GM18858 (cell line): ENCODE data around the gene NDUFB3.
"Not testable (repeated sequence)": the region's sequence is repeated elsewhere in the genome, so short reads cannot be mapped to it uniquely, and the experiment has no call there.

Experiments
- ATAC-seq: cut with Tn5 transposase; IDR thresholded peaks from one replicate; pipeline ENCODE4 v1.9.1; 2021; ENCODE audit not compliant: unreplicated experiment

The NDUFB3 gene

DNA sequence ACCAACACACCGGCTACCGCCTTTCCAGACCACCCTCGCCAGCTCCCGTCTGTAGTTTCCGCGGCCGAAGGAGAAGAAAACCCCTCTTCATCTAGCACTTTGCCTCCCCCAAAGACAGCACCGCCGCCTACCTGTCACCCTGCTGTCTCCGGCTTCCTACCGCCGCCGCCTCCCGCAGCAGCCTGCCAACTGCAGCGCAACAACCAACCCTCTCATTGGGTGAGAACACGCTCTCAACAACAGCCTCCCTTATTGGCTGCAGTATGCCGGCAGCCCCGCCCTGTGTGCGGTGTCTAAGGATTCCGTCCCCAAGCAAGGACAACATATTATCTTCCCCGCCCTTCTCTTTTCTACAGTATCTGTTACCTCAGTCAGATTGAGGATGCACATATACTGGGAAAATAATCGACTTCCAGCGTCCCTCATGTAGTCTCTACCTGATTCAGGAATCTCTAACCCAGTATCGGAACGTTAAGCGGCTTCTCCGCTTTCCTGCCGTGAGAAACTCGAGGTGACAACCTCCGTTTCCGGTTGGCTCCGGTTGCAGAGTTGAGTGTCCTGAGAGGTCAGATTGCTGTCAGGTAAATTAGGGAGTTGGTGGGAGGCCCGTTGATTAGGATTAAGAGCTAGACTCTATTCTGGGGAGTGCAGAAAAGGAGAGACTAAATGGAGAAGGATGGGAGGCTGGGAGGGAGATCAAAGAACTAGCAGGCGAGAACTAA is at the start of gene NDUFB3, which contains the start of gene HYCC2:
NDUFB3 (plus strand) TSS at position 523 of the 722 bp plus-strand sequence. CDS start 6,882 bp downstream, outside the sequence.
HYCC2 (minus strand) TSS at position 193 of the 722 bp plus-strand sequence. CDS start 47,662 bp downstream, outside the sequence.
- peak; percentile 94 for ATAC-seq

DNA sequence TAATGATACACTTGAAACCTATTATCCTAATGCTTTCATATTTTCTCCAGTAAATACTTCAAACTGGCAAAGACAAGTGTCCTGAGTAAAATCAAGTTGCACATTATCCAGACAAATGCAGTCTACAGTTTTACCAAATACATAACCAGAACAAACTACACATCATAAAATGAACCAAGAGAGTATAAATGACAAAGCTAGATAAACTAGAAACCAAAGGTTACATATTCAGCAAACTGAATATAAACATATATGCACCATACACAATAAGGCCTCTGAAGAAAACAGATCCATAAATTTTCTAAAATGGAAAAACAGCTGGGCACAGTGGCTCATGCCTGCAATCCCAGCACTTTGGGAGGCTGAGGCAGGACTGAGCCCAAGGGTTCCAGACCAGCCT is 47.3 kb upstream of the NDUFB3 start:
- ATAC-seq, result no peak

GRCh38 chr2:201034355-201034754 is 37.4 kb upstream of the NDUFB3 start:
- ATAC-seq, result not testable (repeated sequence)

GRCh38 chr2:201038361-201038760 is 33.4 kb upstream of the NDUFB3 start:
- ATAC-seq, result not testable (repeated sequence)

DNA sequence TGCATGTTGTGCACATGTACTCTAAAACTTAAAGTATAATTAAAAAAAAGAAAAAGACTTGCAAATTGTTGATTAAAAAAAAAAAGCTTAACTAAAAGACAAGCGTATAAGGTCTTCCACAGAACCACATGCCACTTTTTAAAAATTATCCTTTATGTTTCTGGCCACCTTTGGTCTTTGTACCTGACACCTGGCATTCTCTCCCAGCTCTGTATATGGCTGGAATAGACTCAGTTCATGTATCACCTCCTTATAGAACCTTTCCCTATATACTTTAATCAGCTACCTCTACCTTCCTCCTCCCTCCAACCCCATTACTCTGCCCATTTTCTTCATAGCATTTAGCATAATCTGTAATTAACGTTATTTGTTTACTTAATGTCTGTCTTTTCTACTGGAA is 32.9 kb upstream of the NDUFB3 start:
- no peak for ATAC-seq

- ATAC-seq, result no peak
Measured at GRCh38 chr2:201040867-201041628, 30.8 kb upstream of the NDUFB3 start.

DNA sequence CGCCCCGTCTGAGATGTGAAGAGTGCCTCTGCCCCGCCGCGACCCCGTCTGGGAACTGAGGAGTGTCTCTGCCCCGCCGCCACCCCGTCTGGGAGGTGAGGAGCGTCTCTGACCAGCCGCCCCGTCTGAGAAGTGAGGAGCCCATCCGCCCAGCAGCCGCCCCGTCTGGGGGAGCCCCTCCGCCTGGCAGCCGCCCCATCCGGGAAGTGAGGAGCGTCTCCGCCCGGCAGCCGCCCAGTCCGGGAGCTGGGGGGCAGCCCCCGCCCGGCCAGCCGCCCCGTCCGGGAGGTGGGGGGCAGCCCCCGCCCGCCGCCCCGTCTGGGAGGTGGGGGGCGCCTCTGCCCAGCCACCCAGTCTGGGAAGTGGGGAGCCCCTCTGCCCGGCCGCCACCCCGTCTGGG is 29.4 kb upstream of the NDUFB3 start:
- not testable (repeated sequence) for ATAC-seq

DNA sequence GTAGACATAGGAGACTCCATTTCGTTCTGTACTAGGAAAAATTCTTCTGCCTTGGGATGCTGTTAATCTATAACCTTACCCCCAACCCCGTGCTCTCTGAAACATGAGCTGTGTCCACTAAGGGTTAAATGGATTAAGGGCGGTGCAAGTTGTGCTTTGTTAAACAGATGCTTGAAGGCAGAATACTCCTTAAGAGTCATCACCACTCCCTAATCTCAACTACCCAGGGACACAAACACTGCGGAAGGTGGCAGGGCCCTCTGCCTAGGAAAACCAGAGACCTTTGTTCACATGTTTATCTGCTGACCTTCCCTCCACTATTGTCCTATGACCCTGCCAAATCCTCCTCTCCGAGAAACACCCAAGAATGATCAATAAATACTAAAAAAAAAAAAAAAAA is 28.8 kb upstream of the NDUFB3 start:
- not testable (repeated sequence) for ATAC-seq

- no peak for ATAC-seq
Measured at GRCh38 chr2:201046881-201047280, 24.9 kb upstream of the NDUFB3 start.

- ATAC-seq, result no peak
Measured at GRCh38 chr2:201049455-201049854, 22.3 kb upstream of the NDUFB3 start.

- no peak for ATAC-seq
Measured at GRCh38 chr2:201057087-201057521, 14.7 kb upstream of the NDUFB3 start.

DNA sequence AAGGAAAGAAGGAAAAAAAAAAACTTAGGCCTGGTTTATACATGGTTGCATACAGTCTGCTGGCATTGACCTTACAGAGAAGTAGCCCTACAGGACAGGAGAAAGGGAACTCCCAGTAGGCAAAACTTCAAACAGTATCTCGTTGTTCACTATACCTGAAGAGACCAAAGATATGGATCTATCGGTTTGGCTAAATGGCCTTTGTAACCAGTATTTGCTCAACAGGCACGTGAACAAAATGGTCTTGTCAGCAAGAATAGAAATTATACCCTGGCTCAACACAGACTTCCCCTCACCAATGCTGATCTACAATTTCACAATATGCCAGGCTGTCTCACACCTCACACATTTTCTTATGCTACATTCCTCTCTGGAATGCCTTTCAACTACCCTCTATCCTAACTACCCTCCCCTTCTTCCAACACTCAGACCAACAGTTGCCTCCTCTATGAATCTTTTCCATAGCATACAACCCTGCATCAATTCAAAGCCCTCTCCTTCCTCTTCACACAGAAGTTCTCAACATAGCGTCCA is 14.0 kb upstream of the NDUFB3 start:
- ATAC-seq, result no peak

DNA sequence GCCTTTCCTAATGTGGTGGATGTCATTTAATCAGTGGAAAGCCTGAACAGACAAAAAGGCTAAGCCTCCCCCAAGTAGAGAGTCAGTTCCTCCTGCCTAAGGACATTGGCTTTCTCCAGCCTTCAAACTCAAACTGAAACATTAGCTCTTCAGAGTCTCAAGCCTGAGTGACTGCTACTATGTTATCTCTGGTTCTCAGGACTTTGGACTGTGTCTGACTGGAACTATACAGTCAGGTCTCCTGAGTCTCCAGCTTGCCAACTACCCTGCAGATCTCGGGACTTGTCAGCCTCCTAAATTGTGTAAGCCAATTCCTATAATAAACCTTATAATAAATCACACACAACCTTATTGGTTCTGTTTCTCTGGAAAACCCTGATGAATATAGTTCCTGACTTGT is 12.9 kb upstream of the NDUFB3 start:
- no peak for ATAC-seq

GRCh38 chr2:201059961-201060755 is 11.6 kb upstream of the NDUFB3 start:
- no peak for ATAC-seq

DNA sequence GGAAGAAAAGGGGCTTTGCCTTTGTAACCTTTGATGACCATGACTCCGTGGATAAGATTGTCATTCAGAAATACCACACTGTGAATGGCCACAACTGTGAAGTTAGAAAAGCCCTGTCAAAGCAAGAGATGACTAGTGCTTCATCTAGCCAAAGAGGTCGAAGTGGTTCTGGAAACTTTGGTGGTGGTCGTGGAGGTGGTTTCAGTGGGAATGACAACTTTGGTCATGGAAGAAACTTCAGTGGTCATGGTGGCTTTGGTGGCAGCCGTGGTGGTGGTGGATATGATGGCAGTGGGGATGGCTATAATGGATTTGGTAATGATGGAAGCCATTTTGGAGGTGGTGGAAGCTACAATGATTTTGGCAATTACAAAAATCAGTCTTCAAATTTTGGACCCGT is 8.3 kb upstream of the NDUFB3 start:
- not testable (repeated sequence) for ATAC-seq

DNA sequence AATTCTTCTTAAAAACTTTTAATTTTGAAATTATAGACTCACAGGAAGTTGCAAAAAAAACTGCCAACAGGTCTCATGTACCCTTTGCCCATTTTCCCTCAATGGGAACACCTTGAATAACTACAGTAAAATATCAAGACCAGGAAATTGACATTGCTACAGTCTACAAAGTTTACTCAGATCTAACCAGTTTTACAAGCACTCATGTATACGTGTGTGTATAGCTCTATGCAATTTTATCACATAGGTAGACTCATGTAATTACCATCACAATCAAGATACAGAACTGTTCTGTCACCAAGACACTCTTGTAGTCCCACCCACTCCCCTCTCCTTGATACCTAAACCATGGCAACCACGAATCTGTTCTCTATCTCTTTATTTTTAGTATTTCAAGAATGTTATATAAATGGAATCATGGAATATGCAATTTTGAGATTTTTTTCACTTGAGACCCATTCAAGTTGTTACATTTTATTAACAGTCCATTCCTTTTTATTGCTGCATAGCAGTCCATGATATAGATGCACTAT is 6.9 kb upstream of the NDUFB3 start:
- ATAC-seq, result no peak

DNA sequence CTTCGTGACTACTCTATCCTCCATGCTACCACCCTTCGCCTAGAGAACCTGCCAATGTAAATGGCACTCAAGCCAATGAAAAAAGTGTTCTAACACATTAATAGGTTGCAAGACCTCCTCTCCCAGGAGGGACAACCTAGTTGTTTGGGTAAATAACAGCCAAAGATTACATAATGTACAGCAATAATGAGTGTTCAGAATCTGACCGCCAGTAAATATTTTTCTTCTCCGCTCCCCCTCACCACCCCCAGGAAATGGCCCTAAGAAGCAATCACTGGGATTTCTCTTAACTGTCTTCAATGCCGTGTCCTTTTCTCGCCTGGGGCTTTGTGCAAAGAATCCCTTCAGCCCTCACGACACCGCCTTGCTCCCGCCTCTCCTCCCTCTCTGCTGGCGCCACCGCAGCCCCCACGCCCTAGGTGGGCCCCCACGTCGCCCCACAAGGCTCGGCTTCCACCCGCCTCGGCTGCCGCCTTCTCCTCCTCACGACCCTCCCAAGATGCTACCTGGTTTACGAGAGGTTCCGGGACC is 788 bp upstream of the NDUFB3 start:
- ATAC-seq, result peak; percentile 3

GRCh38 chr2:201072201-201072530 is 365 bp downstream of the NDUFB3 start:
- no peak for ATAC-seq

GRCh38 chr2:201073071-201073470 is 1.3 kb downstream of the NDUFB3 start:
- no peak for ATAC-seq

DNA sequence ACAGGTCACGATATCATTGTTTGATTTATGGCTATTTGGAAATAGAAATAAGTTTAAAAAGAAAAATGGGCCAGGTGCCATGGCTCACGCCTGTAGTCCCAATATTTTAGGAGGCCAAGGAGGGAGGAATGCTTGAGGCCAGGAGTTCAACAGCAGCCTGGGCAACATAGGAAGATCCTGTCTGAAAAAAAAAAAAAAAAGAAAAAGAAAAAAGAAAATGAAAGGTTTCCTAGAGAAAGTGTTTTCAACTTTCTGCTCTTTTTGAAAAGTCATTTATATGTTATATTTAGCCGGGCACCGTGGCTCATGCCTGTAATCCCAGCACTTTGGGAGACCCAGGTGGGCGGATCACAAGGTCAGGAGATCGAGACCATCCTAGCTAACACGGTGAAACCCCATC is 3.2 kb downstream of the NDUFB3 start:
- no peak for ATAC-seq

- no peak for ATAC-seq
Measured at GRCh38 chr2:201084863-201085262, 13.1 kb downstream of the NDUFB3 start.
